HG03342 (cell line): Measurements from ENCODE around the gene SPDYC.

Experiments used
- ATAC-seq: cut with Tn5 transposase; IDR thresholded peaks from one replicate; pipeline ENCODE4 v1.9.1; 2021; ENCODE audit warnings: mild to moderate bottlenecking, moderate library complexity; ENCODE audit not compliant: unreplicated experiment

Gene SPDYC

DNA sequence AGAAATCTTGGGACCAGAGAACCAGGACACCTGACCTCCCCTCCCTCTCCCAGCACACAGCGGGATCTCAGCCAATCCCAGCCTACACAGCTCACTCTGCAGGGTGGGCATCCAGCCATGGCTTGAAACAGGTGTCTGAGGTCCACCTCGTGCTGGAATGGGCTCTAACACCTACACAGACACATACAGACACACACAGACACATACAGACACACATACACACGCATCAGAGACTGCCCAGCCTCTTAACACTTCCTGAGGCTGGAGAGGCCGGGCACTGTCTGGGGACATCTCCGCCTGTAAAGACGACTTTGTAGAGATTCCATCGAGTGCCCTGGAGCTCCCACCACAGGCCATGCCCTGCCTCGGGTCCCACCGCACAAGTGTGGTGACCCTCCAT, 48.4 kb downstream of the SPDYC start:
- no peak for ATAC-seq

DNA sequence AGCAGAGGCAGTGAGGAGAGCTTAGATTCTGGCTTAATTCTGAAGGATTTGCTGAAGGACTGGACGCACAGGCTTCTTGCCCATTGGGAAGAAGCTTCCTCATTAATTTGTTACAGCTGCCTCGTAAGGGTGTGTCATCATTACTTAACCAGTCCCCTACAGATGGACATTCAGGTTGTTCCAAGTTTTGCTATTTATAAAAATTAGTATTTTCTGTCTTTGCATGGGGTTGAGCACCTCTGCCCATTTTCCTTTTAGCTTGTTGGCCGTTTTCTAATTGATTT, 49.8 kb downstream of the SPDYC start:
- no peak for ATAC-seq

DNA sequence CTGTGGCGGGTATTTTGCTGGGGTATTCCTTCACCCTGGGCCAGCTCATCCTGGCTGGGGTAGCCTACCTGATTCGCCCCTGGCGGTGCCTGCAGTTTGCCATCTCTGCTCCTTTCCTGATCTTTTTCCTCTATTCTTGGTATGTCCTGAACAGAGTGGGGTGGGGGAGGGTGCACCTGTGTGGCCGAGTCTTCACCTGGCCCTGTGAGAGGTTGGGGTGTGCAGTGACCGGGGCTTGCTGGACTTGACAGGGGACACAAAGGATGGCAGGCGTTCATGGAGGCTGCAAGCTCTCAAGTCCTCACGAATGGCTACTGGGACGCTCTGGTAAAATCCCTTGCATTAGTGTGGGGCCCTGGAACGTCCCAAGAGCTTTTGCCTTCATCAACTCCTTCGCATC, 51.0 kb downstream of the SPDYC start:
- no peak for ATAC-seq
